ENCODE results near the gene TOR1A. TPM values are rescaled to one million over a fixed set of nuclear protein-coding genes. Genes with fewer than 3 reads are reported as not detected.

TOR1A gene
- polyA plus RNA-seq, 6 donors from 2014 or later, result 47.1 to 70.0 (median 62.7) TPM

DNA sequence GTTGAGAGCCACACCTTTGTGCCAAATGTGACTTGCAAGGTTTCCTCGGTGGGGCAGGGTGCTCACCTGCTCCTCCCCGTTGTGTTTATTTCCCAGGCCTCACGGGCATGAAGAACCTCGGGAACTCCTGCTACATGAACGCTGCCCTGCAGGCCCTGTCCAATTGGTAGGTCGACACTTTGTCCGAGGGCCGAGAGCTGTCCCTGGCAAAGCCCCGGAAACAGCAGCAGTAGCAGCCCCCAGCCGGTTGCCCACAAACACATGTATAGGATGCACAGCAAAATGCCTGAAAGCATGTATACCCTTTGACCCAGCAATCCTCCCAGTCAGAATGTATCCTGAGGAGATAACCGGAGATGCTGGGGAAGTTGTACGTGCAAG lies 37.5 kb upstream of the TOR1A start:
- Mint-ChIP-seq H3K4me3 (no peak overlapping the region), H3K27ac (peak overlapping the region in 2 of 6 donors; percentile 63 to 87), H3K27me3 (no peaks in the 10 kb centered on the region), H3K4me1 (peaks cover 3 to 17% (median 17%) of the 10 kb centered on the region in 3 donors), H3K36me3 (peaks cover 0 to 12% of the 10 kb centered on the region in 2 donors), H3K9me3 (no peaks in the 10 kb centered on the region)
- no peak for ATAC-seq (ENCODE audit: low read depth in 2 of 2)
- no peak for DNase-seq

DNA sequence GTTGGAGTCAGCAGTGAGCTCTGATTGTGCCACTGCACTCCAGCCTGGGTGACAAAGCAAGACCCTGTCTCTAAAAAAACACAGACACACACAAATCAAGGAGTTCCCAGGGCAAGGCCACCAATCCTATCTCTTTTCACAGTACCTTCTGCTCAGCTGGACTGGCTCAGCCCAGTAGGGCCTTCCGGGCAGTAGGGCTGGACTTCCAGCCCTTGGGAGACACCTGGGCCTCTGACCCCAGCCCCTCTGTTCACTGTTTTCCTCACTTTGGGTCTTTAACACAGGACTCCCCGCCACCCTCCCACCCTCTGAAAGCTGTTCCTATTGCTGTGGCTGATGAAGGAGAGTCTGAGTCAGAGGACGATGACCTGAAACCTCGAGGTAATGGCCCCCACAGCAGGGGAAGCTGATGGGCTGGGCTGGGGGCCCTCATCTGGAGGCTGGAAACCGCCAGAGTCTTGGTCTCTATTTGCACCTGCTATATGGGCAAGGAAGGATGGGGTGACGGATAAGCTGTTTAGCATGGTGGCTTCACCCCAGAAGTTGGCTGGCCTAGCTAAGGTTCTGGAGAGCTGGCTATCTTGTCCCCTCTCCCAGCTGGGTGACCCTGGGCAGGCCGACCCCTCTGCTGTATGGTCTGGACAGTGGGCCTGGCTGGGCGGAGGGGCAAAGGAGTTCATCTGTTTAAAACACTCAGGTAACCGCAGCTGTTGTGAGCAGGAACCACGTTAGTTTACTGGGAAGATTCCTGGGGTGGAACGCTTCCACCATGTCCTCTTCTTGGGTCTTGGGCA lies 36.9 kb upstream of the TOR1A start:
- Mint-ChIP-seq H3K4me1 (peaks cover 0 to 15% (median 12%) of the 10 kb centered on the region in 3 donors), H3K9me3 (no peaks in the 10 kb centered on the region), H3K27ac (peak overlapping the region in 1 of 6 donors; percentile 21), H3K36me3 (peaks cover 0 to 12% of the 10 kb centered on the region in 2 donors), H3K27me3 (no peaks in the 10 kb centered on the region), H3K4me3 (no peak overlapping the region)
- no peak for ATAC-seq (ENCODE audit: low read depth in 2 of 2)
- DNase-seq, result no peak

DNA sequence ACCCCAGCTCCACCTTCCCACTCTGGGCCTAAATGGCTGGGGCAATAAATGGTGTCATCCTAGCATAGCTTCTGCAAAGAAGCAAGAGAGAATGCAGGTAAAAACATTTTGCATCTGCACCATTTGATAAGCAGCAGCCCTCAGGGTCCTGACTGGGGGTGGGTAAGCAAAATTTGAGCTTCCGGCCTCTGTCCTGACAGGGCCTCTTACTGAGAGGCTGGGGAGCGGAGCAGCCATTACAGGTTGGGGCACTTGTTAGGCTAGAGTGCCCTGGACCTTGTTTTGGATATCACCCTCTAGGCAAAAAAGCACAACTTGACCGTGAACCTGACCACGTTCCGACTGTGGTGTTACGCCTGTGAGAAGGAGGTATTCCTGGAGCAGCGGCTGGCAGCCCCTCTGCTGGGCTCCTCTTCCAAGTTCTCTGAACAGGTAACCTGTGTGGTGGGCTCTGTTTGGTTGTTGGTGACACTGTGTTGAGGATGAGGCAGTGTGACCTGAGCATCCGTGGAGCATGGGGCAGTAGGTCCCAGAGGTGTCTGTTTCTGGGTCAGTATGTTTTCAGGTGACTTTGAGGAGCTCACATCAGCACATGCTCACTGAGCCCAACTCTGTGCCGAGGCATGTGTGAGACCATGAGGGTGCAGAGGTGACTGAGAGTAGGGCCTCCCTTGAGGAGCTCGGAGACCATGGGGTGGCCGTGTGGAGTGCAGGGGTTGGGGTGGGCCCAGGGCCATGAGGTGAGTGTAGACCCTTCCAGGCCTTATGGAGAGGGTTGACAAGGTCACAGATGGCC lies 34.4 kb upstream of the TOR1A start:
- DNase-seq (no peak), ATAC-seq (ENCODE audit: low read depth in 2 of 2) (no peak)
- Mint-ChIP-seq H3K36me3 (peaks cover 15 to 19% of the 10 kb centered on the region in 2 donors), H3K4me3 (no peak overlapping the region), H3K27ac (no peak overlapping the region), H3K27me3 (no peaks in the 10 kb centered on the region), H3K4me1 (peaks cover 0 to 5% (median 5%) of the 10 kb centered on the region in 3 donors), H3K9me3 (no peaks in the 10 kb centered on the region)

DNA sequence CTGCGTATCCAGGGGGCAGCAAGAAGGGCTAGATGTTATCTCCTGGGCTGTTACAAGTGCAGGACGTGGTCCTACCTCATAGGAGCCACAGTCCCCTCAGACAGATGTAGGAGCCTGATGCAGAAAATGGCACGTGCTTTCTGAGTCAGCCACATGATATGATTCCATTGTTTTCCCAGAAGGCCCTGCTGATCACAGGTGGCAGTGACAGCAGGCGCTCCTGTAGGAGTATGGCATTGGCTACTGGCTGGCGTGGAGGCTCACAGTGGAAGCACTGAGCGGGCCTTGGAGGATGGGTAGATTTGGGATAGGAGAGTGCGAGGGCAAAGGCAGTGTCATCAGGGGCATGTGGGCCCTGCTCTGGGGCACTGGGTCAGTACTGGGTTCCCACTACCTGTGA lies 33.3 kb upstream of the TOR1A start:
- H3K9me3 Mint-ChIP-seq, result no peaks in the 10 kb centered on the region

DNA sequence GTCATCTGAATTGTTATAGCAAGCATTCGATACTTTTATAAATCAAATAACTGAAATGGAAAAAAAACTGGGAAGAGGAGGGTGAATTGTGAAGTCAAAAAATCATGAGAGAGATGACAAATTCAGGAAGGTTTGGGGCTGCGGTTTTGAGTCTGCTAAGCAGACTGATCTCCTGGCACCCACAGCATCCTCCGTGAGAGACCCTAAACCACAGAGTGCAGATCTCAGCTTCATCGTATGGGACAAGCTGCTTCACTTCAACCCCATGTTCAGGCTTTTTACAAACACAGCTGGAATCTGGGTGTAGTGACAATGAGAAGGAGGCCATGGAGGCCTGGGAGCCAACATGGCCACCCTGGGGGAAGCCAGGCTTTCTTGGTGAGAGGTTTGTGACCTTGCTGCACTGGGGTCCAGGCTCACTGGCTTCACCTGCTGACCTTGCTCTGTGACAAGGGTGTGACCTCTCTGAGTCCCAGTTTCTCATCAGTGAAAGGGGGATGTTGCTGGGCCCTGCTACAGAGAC lies 30.7 kb upstream of the TOR1A start:
- ATAC-seq (ENCODE audit: low read depth in 2 of 2) (no peak), DNase-seq (no peak)
- H3K4me3 Mint-ChIP-seq, result no peak overlapping the region
- no peaks in the 10 kb centered on the region for H3K9me3 Mint-ChIP-seq
- peak overlapping the region in 1 of 6 donors; percentile 48 for H3K27ac Mint-ChIP-seq
- H3K36me3 Mint-ChIP-seq, result peaks cover 28 to 29% of the 10 kb centered on the region in 2 donors
- no peaks in the 10 kb centered on the region for H3K27me3 Mint-ChIP-seq
- H3K4me1 Mint-ChIP-seq, result peaks cover 0 to 7% (median 4%) of the 10 kb centered on the region in 3 donors

More for the DNA sequence above, 33.3 kb upstream of the TOR1A start:
- DNase-seq (no peak), ATAC-seq (ENCODE audit: low read depth in 2 of 2) (no peak)
- Mint-ChIP-seq H3K27me3 (no peaks in the 10 kb centered on the region), H3K4me3 (no peak overlapping the region), H3K27ac (peak overlapping the region in 2 of 6 donors; percentile 22 to 36), H3K4me1 (peaks cover 0 to under 1% (median 0%) of the 10 kb centered on the region in 3 donors), H3K36me3 (peaks cover 20 to 24% of the 10 kb centered on the region in 2 donors)

DNA sequence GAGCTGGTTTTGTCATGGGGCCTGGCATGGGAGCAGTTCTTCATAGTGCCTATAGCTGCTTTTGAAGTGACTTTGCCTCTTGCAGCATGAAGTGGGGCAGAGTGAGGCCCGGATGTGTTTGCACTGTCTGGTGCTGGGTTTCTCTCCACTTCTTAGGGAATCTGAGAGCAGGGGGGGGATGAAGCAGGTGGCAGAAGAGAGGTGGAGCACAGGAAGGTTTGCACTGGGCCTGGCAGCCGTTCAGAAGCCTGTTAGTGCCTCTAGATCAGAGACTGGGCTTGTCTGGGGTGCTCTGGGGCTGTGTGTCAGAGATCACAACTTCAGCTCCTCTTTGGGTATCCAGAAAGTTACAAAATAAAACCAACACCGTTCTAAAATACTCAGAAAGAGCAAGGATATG lies 29.7 kb upstream of the TOR1A start:
- ATAC-seq (ENCODE audit: low read depth in 2 of 2) (no peak), DNase-seq (no peak)
- peaks cover 0 to 7% (median 4%) of the 10 kb centered on the region in 3 donors for H3K4me1 Mint-ChIP-seq
- H3K4me3 Mint-ChIP-seq, result no peak overlapping the region
- H3K27ac Mint-ChIP-seq, result peak overlapping the region in 2 of 6 donors; percentile 58 to 80
- H3K36me3 Mint-ChIP-seq, result peaks cover 28 to 29% of the 10 kb centered on the region in 2 donors
- no peaks in the 10 kb centered on the region for H3K27me3 Mint-ChIP-seq
- H3K9me3 Mint-ChIP-seq, result no peaks in the 10 kb centered on the region

DNA sequence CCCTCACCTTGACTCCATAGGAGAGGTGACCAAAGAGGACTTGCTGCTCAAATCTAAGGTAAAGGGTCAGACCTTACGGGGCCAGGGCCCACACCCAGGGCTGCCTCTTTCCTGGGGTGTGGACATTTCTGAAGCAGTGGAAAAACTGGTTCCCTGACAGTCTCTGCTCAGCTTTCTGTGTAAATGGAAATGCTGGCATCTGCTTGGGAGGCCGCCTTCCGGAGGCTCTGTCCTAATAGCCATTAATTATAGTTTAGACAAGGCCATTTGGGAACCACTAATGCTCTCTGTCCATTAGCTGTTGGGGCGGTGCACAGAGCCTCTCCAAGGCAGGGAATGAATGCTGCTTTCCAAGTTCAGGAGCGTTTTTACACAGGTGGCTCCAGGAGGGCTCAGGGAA lies 28.6 kb upstream of the TOR1A start:
- Mint-ChIP-seq H3K4me3 (no peak overlapping the region), H3K9me3 (no peaks in the 10 kb centered on the region), H3K27ac (peak overlapping the region in 1 of 6 donors; percentile 65), H3K36me3 (peaks cover 28 to 29% of the 10 kb centered on the region in 2 donors), H3K27me3 (no peaks in the 10 kb centered on the region), H3K4me1 (peaks cover 0 to 7% (median 4%) of the 10 kb centered on the region in 3 donors)
- ATAC-seq (ENCODE audit: low read depth in 2 of 2) (no peak), DNase-seq (no peak)

DNA sequence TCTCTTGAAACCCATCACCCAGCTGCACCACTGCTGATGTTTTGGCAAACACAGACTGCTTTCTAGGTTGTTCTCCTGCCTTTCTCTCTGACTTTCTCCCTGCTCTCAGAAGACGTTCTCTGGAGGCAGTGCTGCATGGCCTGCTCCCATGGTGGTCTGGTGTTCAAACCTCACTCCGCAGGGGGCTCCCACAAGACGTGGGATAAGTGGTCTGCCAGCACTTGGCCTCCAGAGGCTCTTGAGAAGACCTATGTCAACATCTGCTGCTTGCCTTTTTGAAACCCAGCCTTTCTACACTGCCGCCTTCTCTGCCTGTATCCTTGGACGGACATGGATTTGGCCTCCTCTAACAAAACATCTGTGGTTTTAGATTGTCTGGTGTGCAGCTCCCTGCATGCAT lies 27.9 kb upstream of the TOR1A start:
- H3K4me1 Mint-ChIP-seq, result peaks cover 0 to 7% (median 4%) of the 10 kb centered on the region in 3 donors

DNA sequence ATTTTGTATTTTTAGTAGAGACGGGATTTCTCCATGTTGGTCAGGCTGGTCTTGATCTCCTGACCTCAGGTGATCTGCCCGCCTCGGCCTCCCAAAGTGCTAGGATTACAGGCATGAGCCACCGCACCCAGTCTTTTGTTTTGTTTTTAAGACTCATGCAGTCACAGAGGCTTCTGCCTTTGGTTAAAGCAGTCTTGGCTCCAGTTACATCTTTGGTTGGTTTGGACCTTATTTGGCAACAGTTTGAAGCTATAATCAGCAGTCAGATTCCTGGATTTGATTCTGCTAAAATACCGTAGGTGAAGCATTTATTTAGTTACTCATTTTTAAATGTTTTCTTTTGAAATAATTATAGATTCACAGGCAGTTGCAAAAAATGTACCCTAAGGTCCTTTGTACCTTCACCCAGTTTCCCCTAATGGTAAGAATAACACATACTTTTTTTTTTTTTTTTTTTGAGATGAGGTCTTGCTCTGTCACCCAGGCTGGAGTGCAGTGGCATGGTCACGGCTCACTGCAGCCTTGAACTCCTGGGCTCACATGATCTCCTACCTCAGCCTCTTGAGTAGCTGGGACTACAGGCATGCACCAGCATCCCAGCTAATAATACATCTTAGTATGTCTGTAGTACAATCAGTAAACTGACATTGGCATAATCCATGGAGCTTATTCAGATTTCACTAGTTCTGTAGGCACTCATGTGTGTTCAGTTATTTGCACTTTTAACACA lies 27.1 kb upstream of the TOR1A start:
- Mint-ChIP-seq H3K4me3 (no peak overlapping the region), H3K36me3 (peaks cover 28 to 29% of the 10 kb centered on the region in 2 donors), H3K27ac (no peak overlapping the region), H3K9me3 (no peaks in the 10 kb centered on the region), H3K27me3 (no peaks in the 10 kb centered on the region), H3K4me1 (peaks cover 0 to 7% (median 4%) of the 10 kb centered on the region in 3 donors)
- DNase-seq (no peak), ATAC-seq (ENCODE audit: low read depth in 2 of 2) (no peak)

More for the DNA sequence above, 27.9 kb upstream of the TOR1A start:
- no peak for DNase-seq
- no peaks in the 10 kb centered on the region for H3K9me3 Mint-ChIP-seq
- no peaks in the 10 kb centered on the region for H3K27me3 Mint-ChIP-seq
- no peak for ATAC-seq (ENCODE audit: low read depth in 2 of 2)
- peaks cover 28 to 29% of the 10 kb centered on the region in 2 donors for H3K36me3 Mint-ChIP-seq
- H3K27ac Mint-ChIP-seq, result peak overlapping the region in 1 of 6 donors; percentile 54
- no peak overlapping the region for H3K4me3 Mint-ChIP-seq

DNA sequence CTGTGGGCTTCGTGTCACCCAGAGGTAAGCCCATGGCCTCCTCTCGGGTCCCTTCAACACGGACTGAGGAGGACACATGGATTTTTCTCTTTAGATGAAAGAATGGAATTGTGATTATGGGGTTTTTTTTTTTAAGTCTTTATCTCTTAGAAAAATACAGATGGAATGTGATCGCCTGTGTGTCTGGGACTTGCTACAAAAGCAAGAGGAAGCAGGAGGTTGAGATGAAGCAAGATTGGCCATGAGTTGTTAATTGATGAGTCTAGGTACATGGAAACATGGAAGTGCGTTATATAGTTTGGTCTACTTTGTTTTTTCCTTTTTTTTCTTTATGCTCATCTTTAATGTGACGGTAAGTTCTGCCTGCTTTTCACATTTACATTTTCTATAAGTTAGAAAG lies 26.0 kb upstream of the TOR1A start:
- Mint-ChIP-seq H3K4me1 (peaks cover 7 to 14% (median 8%) of the 10 kb centered on the region in 3 donors), H3K27me3 (no peaks in the 10 kb centered on the region), H3K36me3 (peaks cover 28 to 29% of the 10 kb centered on the region in 2 donors), H3K4me3 (no peak overlapping the region), H3K9me3 (no peaks in the 10 kb centered on the region), H3K27ac (no peak overlapping the region)
- no peak for DNase-seq
- ATAC-seq (ENCODE audit: low read depth in 2 of 2), result no peak

DNA sequence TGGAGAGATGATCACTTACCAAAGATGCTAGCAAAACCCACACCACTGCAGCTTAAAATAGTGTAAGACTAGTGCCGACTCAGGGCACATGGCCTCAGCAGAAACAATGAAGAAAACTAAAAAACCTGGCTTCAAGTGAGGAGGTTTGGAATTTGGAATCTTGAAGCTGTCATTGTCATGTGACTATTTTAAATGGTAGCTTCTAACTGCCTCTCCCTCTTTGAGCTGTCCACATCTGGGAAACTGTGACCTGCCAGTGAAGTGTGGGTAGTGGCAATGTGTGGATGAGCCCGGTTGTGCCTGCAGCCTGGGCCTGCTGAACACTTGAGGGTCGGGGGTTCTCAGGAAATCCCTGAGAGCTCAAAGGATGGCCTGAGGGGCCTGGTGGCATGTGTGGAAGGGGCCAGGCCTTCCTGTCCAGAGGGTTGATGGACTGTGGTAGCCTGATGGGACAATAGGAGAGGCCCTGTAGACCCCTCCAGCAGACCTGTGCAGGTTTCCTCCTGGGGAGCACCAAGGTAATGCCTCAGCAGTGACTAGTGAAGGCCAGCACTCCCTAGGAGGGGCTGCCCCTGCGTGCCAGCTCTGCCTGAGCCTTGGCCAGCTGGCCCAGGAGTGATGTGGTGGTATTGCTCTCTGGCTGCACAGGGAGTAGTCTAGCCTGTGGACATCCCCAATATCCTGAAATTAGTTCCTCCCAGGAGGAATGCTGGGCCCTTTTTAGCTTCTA lies 24.9 kb upstream of the TOR1A start:
- Mint-ChIP-seq H3K36me3 (peaks cover 20% of the 10 kb centered on the region in 2 donors), H3K27ac (no peak overlapping the region), H3K4me3 (no peak overlapping the region), H3K4me1 (peaks cover 7 to 14% (median 9%) of the 10 kb centered on the region in 3 donors), H3K27me3 (no peaks in the 10 kb centered on the region), H3K9me3 (no peaks in the 10 kb centered on the region)
- no peak for ATAC-seq (ENCODE audit: low read depth in 2 of 2)
- no peak for DNase-seq

DNA sequence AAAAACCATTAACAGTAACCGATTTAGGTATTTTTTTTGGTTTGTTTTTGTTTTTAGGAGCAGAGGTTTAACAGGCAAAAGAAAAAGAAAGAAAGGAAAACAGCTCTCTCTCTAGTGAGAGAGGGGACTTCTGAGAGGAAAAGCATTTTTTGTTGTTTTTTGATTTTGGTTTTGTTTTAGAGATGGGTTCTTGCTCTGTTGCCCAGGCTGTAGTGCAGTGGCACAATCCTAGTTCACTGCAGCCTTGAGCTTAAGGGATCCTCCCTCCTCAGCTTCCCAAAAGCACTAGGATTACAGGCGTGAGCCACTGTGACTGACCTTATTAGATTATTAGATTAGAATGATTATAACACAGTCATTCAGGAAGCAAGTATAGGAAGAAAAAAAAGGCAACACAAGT lies 21.4 kb upstream of the TOR1A start:
- DNase-seq (no peak), ATAC-seq (ENCODE audit: low read depth in 2 of 2) (no peak)
- no peaks in the 10 kb centered on the region for H3K9me3 Mint-ChIP-seq
- peak overlapping the region in 5 of 6 donors; percentile 2 to 73 (median 56) for H3K27ac Mint-ChIP-seq
- no peaks in the 10 kb centered on the region for H3K27me3 Mint-ChIP-seq
- no peaks in the 10 kb centered on the region for H3K36me3 Mint-ChIP-seq
- peaks cover 3 to 13% (median 7%) of the 10 kb centered on the region in 3 donors for H3K4me1 Mint-ChIP-seq
- H3K4me3 Mint-ChIP-seq, result no peak overlapping the region

Data from naive B cell (primary cell).